GM10847 (cell line): ENCODE results near the gene LIPN.

Source experiments
- POLR2A ChIP-seq: IDR thresholded peaks from 2 replicates; pipeline ENCODE4 v1.6.1; 2011; ENCODE audit not compliant: insufficient read length; ENCODE audit errors: extremely low read depth

Gene LIPN, protein sequence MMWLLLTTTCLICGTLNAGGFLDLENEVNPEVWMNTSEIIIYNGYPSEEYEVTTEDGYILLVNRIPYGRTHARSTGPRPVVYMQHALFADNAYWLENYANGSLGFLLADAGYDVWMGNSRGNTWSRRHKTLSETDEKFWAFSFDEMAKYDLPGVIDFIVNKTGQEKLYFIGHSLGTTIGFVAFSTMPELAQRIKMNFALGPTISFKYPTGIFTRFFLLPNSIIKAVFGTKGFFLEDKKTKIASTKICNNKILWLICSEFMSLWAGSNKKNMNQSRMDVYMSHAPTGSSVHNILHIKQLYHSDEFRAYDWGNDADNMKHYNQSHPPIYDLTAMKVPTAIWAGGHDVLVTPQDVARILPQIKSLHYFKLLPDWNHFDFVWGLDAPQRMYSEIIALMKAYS

DNA sequence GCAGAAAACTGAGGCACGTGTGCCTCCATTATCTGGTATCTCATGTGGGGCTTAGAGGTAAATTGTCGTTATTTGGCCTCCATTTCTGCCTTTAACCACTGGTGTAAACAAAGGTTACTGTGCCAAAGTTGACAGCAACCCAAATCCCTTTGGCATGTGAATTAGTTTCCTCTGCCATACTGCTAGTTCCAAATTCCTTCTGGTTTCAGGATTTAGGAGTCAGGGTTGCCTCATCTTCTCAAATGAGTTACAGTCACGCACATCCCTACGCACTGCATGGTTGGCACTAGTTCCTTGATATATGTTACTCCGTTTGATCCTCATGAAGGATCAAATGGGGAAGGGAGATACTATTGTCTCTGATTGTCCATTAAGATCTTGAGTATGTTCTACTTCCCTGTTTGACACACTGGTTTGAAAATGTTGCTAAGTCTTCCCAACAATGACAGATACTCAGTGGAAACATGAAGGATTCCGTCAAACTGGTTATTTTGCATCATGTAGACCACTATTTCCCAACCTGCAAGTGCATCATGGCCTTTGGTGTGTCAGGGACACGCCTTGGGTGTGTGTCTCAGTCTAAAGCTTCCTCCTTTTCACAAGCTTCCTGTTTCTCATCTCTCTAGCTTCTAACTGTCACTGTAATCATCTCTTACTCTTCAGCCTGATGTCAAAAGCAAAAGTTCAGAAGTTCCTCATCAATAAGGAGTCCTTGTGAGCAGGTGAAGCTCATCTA, at the start of gene LIPN:
Gene LIPN (plus strand): TSS at position 655 of the 736 bp plus-strand sequence. CDS start 1,386 bp downstream, outside the sequence.
- no peak for TF ChIP-seq POLR2A

DNA sequence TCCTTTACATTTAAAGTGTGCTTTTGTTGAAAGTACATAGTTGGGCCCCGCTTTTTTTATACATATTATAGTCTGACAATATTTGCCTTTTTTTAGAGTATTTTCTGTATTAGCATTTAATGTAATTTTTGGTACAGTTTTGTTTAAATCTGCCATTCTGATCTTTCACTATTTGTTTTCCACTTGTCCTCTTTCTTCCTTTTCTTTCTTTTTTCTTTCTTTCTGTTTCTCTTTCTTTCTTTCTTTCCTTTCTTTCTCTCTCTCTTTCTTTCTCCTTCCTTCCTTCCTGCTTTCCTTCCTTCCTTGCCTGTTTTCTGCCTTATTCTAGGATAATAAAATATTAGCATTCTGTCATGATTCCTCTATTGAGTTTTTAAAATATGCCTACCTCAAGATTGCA, 44.3 kb upstream of the LIPN start:
- no peak for TF ChIP-seq POLR2A

- TF ChIP-seq POLR2A: no peak
These were observed 38.4 kb upstream of the LIPN start for GRCh38 chr10:88721392-88721791.

DNA sequence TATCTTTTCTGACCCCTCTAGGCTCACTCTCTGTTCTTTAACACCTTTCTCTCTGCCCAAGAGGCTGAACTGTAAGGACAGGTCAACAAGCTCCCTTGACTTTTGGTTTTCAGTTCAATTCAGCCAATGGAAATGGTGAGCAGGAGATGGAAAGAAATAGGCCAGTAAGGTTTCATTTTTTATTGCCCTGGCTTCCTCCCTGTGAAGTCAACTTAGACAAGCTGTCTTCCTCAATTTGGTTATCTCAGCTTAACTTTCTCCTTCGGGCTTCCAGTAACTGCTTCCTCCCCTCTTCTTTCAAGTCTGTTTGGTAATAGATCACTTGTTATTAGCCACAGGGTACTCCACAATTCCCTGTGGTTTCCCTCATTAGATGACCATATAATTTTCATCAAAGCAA, 34.0 kb upstream of the LIPN start:
- TF ChIP-seq POLR2A: no peak

DNA sequence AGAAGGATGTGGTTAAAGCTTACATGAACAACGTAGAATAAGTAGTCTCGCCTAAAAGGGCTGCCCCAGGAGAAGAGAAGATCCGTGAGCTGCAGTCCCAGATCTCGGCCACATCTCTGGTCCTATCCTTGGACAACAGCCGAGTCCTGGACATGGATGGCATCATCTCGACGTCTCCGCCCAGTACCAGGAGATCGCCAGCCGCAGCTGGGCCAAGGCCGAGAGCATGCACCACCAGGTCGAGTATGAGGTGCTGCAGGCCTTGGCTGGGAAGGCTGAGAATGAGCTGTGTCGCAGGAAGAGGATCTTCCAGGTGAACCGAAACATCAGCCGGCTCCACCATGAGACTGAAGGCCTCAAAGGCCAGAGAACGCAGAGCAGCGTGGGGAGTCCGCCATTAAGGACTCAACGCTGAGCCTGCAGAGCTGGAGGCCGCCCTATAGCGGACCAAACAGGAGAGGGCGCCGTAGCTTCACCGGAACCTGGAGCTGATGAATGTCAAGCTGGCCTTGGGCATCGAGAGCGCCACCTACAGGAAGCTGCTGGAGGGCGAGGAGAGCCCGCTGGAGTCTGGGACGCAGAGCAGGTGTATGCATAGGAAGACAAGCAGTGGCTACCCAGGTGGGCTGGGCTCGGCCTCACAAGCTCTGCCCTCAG, 31.6 kb upstream of the LIPN start:
- no peak for TF ChIP-seq POLR2A

- TF ChIP-seq POLR2A: no peak
These were observed 29.0 kb upstream of the LIPN start for GRCh38 chr10:88730864-88731263.

- no peak for TF ChIP-seq POLR2A
These were observed 28.5 kb upstream of the LIPN start for GRCh38 chr10:88731296-88731695.

DNA sequence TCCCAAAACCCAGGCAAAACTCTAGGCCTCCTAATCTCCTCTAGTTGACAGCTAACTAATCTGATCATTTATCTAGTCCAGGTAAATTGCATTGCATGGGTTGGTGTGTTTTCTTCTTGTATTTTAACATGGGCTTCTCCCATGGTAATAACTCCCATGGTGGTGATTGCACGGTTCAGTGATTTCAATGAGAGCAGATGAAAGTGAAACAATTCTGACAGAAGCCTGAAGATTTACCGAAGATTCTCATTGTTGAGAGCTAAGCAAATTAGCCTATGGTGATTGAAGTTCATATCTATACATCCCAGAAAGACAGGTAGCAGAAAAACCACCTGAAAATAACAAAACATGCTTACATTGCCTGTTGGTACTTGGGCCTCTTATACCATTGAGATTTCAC, 26.6 kb upstream of the LIPN start:
- no peak for TF ChIP-seq POLR2A

DNA sequence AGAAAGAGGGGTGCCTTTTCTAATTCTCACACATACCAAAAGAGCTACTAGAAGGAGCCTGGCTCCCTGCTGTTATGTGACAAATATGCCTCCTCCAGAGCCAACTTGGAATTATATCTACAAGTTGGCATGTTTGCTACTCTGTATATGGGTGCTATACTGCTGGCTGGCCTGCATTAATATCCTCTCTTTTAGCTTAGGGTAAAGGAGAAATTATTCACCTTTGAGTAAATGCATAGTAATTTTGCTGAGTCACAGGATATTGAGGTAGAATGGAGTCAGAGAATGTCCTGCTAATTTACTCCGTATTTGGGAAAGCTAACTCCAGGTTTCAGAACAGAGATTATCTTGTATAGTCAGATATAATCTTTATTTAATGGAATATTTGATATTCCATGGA, 24.2 kb upstream of the LIPN start:
- no peak for TF ChIP-seq POLR2A

DNA sequence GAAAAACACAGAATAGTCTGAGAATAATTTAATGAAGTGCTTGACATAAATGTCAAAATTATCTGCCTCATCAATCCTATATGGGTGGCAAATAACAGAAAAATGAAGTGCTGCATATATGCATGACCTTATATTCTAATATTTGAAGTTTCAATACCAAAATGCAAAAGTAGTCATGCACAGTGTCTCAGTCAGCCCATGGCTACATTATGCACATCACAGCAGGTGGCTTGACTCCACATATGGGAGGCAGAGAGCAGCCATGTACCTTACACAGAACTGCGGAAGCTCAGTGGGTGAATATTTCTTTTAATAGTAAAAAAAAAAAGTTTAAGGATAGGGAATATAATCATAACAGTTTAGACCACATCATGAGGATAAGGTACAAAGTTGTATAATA, 17.4 kb upstream of the LIPN start:
- no peak for TF ChIP-seq POLR2A

- no peak for TF ChIP-seq POLR2A
These were observed 15.8 kb upstream of the LIPN start for GRCh38 chr10:88744002-88744401.

GRCh38 chr10:88745633-88746032, 14.2 kb upstream of the LIPN start:
- TF ChIP-seq POLR2A: no peak

- TF ChIP-seq POLR2A: no peak
These were observed 5.5 kb upstream of the LIPN start for GRCh38 chr10:88754287-88754686.

DNA sequence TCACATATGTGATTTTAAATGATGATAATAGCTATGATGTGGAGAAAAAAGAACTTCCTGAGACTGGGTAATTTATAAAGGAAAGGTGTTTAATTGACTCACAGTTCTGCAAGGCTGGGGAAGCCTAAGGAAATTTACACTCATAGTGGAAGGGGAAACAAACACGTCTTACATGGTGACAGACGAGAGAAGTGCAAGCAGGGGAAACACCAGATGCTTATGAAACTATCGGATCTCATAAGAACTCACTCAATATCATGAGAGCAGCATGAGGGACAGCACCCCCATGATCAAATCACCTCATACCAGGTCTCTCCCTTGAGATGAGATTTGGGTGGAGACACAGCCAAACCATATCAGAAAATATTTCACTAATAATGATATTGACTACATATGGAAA, 4.1 kb upstream of the LIPN start:
- no peak for TF ChIP-seq POLR2A

DNA sequence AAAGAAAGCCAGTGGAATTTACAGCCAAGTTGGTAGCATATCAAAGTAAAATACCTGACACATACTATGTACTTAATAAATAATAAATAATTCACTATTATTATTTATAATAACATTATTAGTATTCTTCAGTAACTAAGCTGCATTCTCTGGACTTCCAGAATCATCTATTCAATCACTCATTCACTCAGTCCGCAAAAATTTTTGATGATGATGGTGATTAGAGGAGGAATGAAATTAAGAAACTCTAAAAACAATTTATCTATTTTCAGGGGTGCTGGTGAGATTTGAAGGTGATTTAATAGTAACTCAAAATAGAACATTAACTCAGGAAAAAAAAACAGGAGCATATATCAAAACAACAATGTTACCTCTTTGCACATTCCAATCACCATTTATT, 3.2 kb upstream of the LIPN start:
- no peak for TF ChIP-seq POLR2A

GRCh38 chr10:88762906-88763305, 3.1 kb downstream of the LIPN start:
- no peak for TF ChIP-seq POLR2A
